ENCODE results near the gene PLPP7. TPM values are rescaled to one million over a fixed set of nuclear protein-coding genes. Genes with fewer than 3 reads are reported as not detected.

PLPP7 gene
- total and polyA plus RNA-seq, 11 donors, result 56.1 to 293 (median 109) TPM

DNA sequence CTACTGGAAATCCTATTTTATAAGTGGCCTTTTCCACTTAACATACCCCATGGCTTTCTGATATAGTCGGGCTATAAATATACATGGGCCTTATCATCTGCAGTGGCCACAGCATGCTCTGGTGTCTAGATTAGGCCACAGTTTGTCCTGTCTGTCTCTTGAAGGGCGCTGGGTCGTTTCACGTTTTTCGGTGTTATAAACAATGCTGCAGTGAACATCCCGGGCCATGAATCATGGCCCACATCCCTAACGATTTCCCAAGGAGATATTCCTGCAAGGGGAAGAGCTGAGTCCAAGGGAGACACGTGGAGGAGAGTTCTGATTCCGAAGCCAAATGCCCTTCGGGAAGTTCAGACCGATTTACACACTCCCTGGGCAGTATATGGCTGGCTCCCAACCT is 8.4 kb downstream of the PLPP7 start:
- WGBS, 4 donors, result 24 to 43% (median 32%) methylated on average over 11 of the region's 11 CpGs
- H3K36me3 ChIP-seq, result peaks cover 0 to 21% (median 0%) of the 10 kb centered on the region in 9 donors
- peak overlapping the region; percentile 72 to 98 (median 91) for H3K27ac ChIP-seq
- TF ChIP-seq POLR2A (IDR thresholded peaks at IDR 0.05) (no peak), CTCF (IDR thresholded peaks at IDR 0.05) (no peak)
- peaks cover 0 to 91% (median 46%) of the 10 kb centered on the region in 12 donors for H3K4me1 ChIP-seq
- H3K4me3 ChIP-seq, result no peak overlapping the region
- no peaks in the 10 kb centered on the region for H3K27me3 ChIP-seq
- H3K9me3 ChIP-seq, result no peaks in the 10 kb centered on the region
- ATAC-seq, result peak; percentile 57 to 78 (median 68)
- intact Hi-C loops (cut with DNase I), result loop anchor here in 3 of 10 donors (5.0 kb wide), 1 partner anchor 34 kb away; no protein-coding TSS in a partner anchor
- peak in 1 of 5 donors; percentile 57 for DNase-seq

- TF ChIP-seq POLR2A (IDR thresholded peaks at IDR 0.05) (no peak), CTCF (IDR thresholded peaks at IDR 0.05) (no peak)
- DNase-seq (no peak), ATAC-seq (peak in 3 of 4 donors; percentile 1 to 2 (median 1))
- H3K4me1 ChIP-seq, result peaks cover 0 to 91% (median 42%) of the 10 kb centered on the region in 12 donors
- no peaks in the 10 kb centered on the region for H3K9me3 ChIP-seq
- H3K27me3 ChIP-seq, result no peaks in the 10 kb centered on the region
- peaks cover 0 to 17% (median 0%) of the 10 kb centered on the region in 9 donors for H3K36me3 ChIP-seq
- 60 to 65% (median 62%) methylated on average over 4 to 5 of the region's 5 CpGs for WGBS, 4 donors
- intact Hi-C loops (cut with DNase I), result loop anchor here in 3 of 10 donors (5.0 kb wide), 1 partner anchor 34 kb away; no protein-coding TSS in a partner anchor
- no peak overlapping the region for H3K4me3 ChIP-seq
- H3K27ac ChIP-seq, result peak overlapping the region; percentile 72 to 98 (median 91)
These were observed 8.8 kb downstream of the PLPP7 start for GRCh38 chr9:131298341-131298740.

DNA sequence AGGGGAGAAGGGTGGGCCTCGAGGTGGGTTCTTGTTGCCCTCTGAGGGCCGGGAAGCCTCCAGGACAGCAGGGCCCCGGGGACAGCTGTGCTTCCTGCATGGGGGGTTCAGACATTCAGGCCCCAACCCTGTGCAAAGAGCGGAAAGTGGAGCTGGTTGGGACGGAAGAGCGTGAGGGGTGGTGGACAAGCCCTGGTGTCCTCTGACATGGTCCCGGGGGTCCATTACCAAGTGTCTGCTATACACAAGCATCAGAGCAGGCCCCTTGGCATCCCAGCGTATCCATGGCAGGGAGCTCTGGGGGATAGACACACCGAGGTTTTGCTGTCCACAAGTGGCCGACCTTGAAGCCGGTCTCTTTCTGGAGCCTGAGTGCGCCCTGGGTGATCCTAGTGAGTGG is 9.3 kb downstream of the PLPP7 start:
- intact Hi-C loops (cut with DNase I), result loop anchor here in 3 of 10 donors (5.0 kb wide), 1 partner anchor 33 kb away; no protein-coding TSS in a partner anchor
- Histone ChIP-seq H3K27me3 (no peaks in the 10 kb centered on the region), H3K4me1 (peaks cover 0 to 91% (median 38%) of the 10 kb centered on the region in 12 donors), H3K4me3 (no peak overlapping the region), H3K27ac (peak overlapping the region; percentile 72 to 98 (median 91)), H3K9me3 (no peaks in the 10 kb centered on the region), H3K36me3 (peaks cover 0 to 17% (median 0%) of the 10 kb centered on the region in 9 donors)
- DNase-seq (peak in 1 of 5 donors; percentile 24), ATAC-seq (no peak)
- WGBS, 4 donors, result 78 to 91% (median 88%) methylated on average over 11 to 12 of the region's 12 CpGs
- no peak for TF ChIP-seq CTCF (IDR thresholded peaks at IDR 0.05)

- H3K4me3 ChIP-seq, result no peak overlapping the region
- H3K4me1 ChIP-seq, result peaks cover 0 to 88% (median 34%) of the 10 kb centered on the region in 12 donors
- intact Hi-C loops (cut with DNase I), result loop anchor here in 3 of 10 donors (5.0 kb wide), 1 partner anchor 33 kb away; no protein-coding TSS in a partner anchor
- TF ChIP-seq POLR2A (IDR thresholded peaks at IDR 0.05) (no peak), CTCF (IDR thresholded peaks at IDR 0.05) (no peak)
- 43 to 56% (median 51%) methylated on average over 22 of the region's 22 CpGs for WGBS, 4 donors
- peak overlapping the region; percentile 72 to 98 (median 91) for H3K27ac ChIP-seq
- no peaks in the 10 kb centered on the region for H3K9me3 ChIP-seq
- ATAC-seq (peak; percentile 49 to 80 (median 78)), DNase-seq (peak in 4 of 5 donors; percentile 76 to 90 (median 80))
- no peaks in the 10 kb centered on the region for H3K27me3 ChIP-seq
- peaks cover 0 to 13% (median 0%) of the 10 kb centered on the region in 9 donors for H3K36me3 ChIP-seq
These were observed 9.9 kb downstream of the PLPP7 start for GRCh38 chr9:131299346-131299960.

Measured in heart left ventricle (tissue), 16 donors.